MCF 10A (cell line): Measurements from ENCODE around the gene NCBP1. TPM values are rescaled to one million over a fixed set of nuclear protein-coding genes. Genes with fewer than 3 reads are reported as not detected.

Experiments
- BruUV-seq: library from RNA; stranded (reverse); fragments of 400-500 nt; replicated peaks from 2 replicates; lab custom pipeline; 2021; lab: Mats Ljungman, UMichigan
- CTCF ChIA-PET: fragments of 300-600 bp; sonication (Branson Sonifier 250); formaldehyde crosslinking; extraction: SDS; loops from one replicate; lab custom pipeline; 2021; ENCODE audit warnings: antibody characterized with exemption, inconsistent platforms; lab: Yijun Ruan, JAX
- POLR2A ChIA-PET: fragments of 300-600, 350-650 bp; sonication (Branson Sonifier 250); formaldehyde crosslinking; extraction: SDS; loops from one replicate; lab custom pipeline; 2020; ENCODE audit warnings: antibody characterized with exemption, inconsistent platforms; lab: Yijun Ruan, JAX
- DNase-seq: peaks from one replicate; pipeline ENCODE4 v3.0.0-alpha.2; 2018; ENCODE audit not compliant: unreplicated experiment
- H3K27ac Mint-ChIP-seq: one replicate; pipeline ENCODE4 v1.8.0; 2022; ENCODE audit warnings: mild to moderate bottlenecking, low read depth, mixed read lengths; ENCODE audit not compliant: unreplicated experiment
- H3K27me3 Mint-ChIP-seq: one replicate; pipeline ENCODE4 v1.8.0; 2022; ENCODE audit warnings: mixed read lengths; ENCODE audit not compliant: insufficient read depth, unreplicated experiment
- H3K36me3 Mint-ChIP-seq: one replicate; pipeline ENCODE4 v1.8.0; 2022; ENCODE audit warnings: mild to moderate bottlenecking, moderate library complexity, mixed read lengths; ENCODE audit not compliant: insufficient read depth, unreplicated experiment
- H3K4me1 Mint-ChIP-seq: one replicate; pipeline ENCODE4 v1.8.0; 2022; ENCODE audit warnings: mixed read lengths; ENCODE audit not compliant: insufficient read depth, unreplicated experiment
- H3K4me3 Mint-ChIP-seq: one replicate; pipeline ENCODE4 v1.8.0; 2022; ENCODE audit warnings: mild to moderate bottlenecking, moderate library complexity, mixed read lengths; ENCODE audit not compliant: unreplicated experiment
- H3K9me3 Mint-ChIP-seq: one replicate; pipeline ENCODE4 v1.8.0; 2022; ENCODE audit warnings: mixed read lengths; ENCODE audit not compliant: unreplicated experiment
- intact Hi-C: fragments of 100-400 bp; cut with micrococcal nuclease; formaldehyde crosslinking; loops from 2 replicates; pipeline ENCODE4 v1.14.1; 2022
- total RNA-seq: library from RNA; stranded (reverse); gene quantifications from 2 replicates; pipeline ENCODE4 v1.2.3, GENCODE V29; 2022
- TF ChIP-seq, protein P1 (sequence below): fragments of 200-600 bp; IDR thresholded peaks from one replicate; pipeline ENCODE4 v1.8.0; 2022; ENCODE audit warnings: antibody characterized with exemption, mild to moderate bottlenecking; ENCODE audit not compliant: unreplicated experiment

The NCBP1 gene
- total RNA-seq, 1 experiment from 2014 or later: 38.7 TPM

DNA sequence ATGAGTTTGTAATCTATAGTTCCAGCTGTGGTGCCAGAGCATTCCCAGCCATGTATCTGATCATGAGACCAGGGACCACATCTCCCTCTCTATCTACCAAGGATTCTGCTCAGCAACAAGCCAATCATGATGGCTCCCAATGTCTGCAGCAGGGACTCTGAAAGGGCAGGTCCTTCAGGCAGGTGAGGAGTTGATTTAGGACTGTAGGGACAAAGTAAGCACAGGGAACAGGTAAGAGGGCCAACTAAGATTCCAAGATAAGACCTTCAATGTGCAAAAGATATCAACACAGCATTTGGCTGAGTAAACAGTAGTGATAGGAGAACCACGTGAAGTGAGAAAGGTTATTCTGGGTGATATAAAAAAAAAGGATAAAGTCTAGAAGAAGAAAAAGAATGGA, 55.0 kb downstream of the NCBP1 start:
- Mint-ChIP-seq H3K4me1 (peaks cover 11% of the 10 kb centered on the region), H3K27ac (no peak overlapping the region), H3K27me3 (no peaks in the 10 kb centered on the region), H3K36me3 (peaks cover 83% of the 10 kb centered on the region), H3K9me3 (no peaks in the 10 kb centered on the region), H3K4me3 (no peak overlapping the region)
- CTCF ChIA-PET: interaction anchor here (0.7 to 1.1 kb wide), 2 partner anchors 213 to 217 kb away, joined by 3 read pairs; no protein-coding TSS in a partner anchor
- intact Hi-C loops: no loop called here
- BruUV-seq: no TSS peak
- POLR2A ChIA-PET: interaction anchor here (0.6 to 3.1 kb wide), 5 partner anchors 8 to 14 kb away, joined by 4 to 14 read pairs (median 4); partner anchors contain the start of gene XPA
- no peak for DNase-seq
- TF ChIP-seq, protein P1, sequence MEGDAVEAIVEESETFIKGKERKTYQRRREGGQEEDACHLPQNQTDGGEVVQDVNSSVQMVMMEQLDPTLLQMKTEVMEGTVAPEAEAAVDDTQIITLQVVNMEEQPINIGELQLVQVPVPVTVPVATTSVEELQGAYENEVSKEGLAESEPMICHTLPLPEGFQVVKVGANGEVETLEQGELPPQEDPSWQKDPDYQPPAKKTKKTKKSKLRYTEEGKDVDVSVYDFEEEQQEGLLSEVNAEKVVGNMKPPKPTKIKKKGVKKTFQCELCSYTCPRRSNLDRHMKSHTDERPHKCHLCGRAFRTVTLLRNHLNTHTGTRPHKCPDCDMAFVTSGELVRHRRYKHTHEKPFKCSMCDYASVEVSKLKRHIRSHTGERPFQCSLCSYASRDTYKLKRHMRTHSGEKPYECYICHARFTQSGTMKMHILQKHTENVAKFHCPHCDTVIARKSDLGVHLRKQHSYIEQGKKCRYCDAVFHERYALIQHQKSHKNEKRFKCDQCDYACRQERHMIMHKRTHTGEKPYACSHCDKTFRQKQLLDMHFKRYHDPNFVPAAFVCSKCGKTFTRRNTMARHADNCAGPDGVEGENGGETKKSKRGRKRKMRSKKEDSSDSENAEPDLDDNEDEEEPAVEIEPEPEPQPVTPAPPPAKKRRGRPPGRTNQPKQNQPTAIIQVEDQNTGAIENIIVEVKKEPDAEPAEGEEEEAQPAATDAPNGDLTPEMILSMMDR: no peak

DNA sequence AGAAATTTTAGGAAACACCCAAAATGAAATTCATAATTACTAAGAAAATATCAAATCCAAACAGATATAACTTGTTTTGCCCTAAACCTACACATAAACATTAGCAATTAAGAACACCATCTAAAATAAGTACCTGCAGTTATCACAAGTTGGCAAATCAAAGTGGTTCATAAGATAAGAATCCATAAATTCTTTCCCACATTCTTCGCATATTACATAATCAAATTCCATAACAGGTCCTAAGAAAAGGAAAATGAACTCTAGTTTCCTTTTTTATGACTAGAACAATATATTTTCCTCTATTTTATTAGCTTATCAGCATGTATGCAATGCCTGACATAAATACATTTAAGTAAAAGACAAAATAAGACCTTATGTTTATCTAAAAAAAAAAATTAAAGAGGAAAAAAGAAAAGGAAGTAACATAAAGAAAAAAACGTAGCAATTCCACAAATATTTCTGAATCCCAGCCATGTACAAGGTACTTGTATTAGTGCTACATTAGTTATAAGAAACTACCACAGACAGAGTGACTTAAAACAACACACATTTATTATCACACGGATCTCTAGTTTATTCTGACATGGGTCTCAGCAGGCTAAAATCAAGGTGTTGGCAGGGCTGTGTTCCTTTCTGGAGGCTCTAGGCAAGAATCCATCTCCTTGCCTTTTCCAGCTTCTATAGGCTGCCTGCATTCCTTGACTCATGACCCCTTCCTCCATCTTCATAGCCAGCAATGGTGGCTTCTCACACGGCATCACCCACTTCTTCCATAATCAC, 56.0 kb downstream of the NCBP1 start:
- ChIA-PET CTCF (interaction anchor here (0.5 to 0.7 kb wide), 2 partner anchors 57 to 216 kb away, joined by 3 to 4 read pairs; no protein-coding TSS in a partner anchor), POLR2A (interaction anchor here (0.6 to 2.0 kb wide), 5 partner anchors 9 to 543 kb away, joined by 3 to 5 read pairs (median 4); partner anchors contain the start of genes NCBP1 and TSTD2)
- no peak overlapping the region for H3K27ac Mint-ChIP-seq
- no TSS peak for BruUV-seq
- no peaks in the 10 kb centered on the region for H3K9me3 Mint-ChIP-seq
- H3K4me1 Mint-ChIP-seq: peaks cover 20% of the 10 kb centered on the region
- no peak for DNase-seq
- TF ChIP-seq, protein P1: no peak
- H3K4me3 Mint-ChIP-seq: no peak overlapping the region
- no peaks in the 10 kb centered on the region for H3K27me3 Mint-ChIP-seq
- intact Hi-C loops: no loop called here
- peaks cover 83% of the 10 kb centered on the region for H3K36me3 Mint-ChIP-seq

DNA sequence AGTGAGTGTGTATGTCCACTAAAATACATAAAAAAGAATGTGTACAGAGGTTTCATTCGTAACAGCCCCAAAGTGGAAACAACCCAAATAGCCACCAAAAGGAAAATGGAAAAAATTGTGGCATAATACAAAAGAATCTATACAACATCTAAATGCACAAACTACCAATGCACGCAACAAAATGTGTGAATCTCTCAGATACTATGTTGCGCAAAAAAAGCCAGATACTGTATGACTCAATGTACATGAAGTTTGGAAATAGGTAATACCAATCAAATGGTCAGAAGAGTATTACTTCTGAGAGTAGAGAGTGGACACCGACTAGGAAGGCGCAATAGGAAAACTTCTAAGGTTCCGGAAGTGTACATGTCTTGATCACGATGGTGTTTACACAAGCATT, 61.1 kb downstream of the NCBP1 start:
- ChIA-PET CTCF (no interaction called here), POLR2A (interaction anchor here (1.3 to 2.8 kb wide), 3 partner anchors 11 to 34 kb away, joined by 3 to 17 read pairs (median 3); no protein-coding TSS in a partner anchor)
- H3K36me3 Mint-ChIP-seq: peaks cover 39% of the 10 kb centered on the region
- no peaks in the 10 kb centered on the region for H3K9me3 Mint-ChIP-seq
- BruUV-seq: no TSS peak
- H3K4me3 Mint-ChIP-seq: peak overlapping the region; percentile 86
- intact Hi-C loops: no loop called here
- no peaks in the 10 kb centered on the region for H3K27me3 Mint-ChIP-seq
- H3K27ac Mint-ChIP-seq: no peak overlapping the region
- peak; percentile 48 for DNase-seq
- TF ChIP-seq, protein P1: no peak
- H3K4me1 Mint-ChIP-seq: peaks cover 43% of the 10 kb centered on the region

DNA sequence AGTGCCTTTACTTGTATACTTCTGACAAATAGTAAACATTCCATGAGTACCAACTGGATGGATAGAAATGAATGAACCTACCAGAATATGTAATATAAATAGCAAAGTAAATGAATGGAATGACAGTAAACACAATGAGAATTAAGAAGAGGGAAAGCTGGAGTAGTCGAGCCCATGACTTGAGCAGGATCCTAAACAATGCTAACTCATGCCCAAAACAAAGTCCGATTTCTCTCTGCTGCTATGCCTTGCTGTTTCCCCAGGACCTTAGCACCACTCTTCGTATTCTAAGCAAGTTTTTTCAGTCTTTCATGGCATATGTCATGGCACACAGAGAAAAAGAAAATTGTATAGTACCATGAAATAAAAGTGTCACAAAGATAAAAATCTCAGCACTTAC, 61.8 kb downstream of the NCBP1 start:
- no peaks in the 10 kb centered on the region for H3K27me3 Mint-ChIP-seq
- TF ChIP-seq, protein P1: no peak
- DNase-seq: no peak
- intact Hi-C loops: no loop called here
- CTCF ChIA-PET: interaction anchor here (0.5 kb wide), 1 partner anchor 147 kb away, joined by 3 read pairs; no protein-coding TSS in a partner anchor
- no TSS peak for BruUV-seq
- H3K4me3 Mint-ChIP-seq: peak overlapping the region; percentile 86
- peaks cover 38% of the 10 kb centered on the region for H3K4me1 Mint-ChIP-seq
- peaks cover 32% of the 10 kb centered on the region for H3K36me3 Mint-ChIP-seq
- no peaks in the 10 kb centered on the region for H3K9me3 Mint-ChIP-seq
- POLR2A ChIA-PET: interaction anchor here (1.3 to 5.2 kb wide), 7 partner anchors 10 to 227 kb away, joined by 3 to 47 read pairs (median 14); partner anchors contain the start of genes NCBP1, TRMO and TSTD2
- no peak overlapping the region for H3K27ac Mint-ChIP-seq
